RWPE2 (cell line): ENCODE measurements around the gene BTG4.
A peak's percentile ranks its signal among the peaks of the same experiment; 100 is the strongest.

Source experiments
- ATAC-seq: fragments of 200-7000 bp; cut with Tn5 transposase; 3 replicates; pipeline ENCODE4 v1.9.1; 2021; ENCODE audit warnings: low read depth
- DNase-seq: peaks from one replicate; pipeline ENCODE4 v3.0.0-alpha.2; 2020; ENCODE audit warnings: low spot score
- H3K27ac ChIP-seq: fragments of 450-650 bp; 2 replicates; pipeline ENCODE4 v1.5.1; 2017; ENCODE audit warnings: mild to moderate bottlenecking; ENCODE audit not compliant: poor library complexity, severe bottlenecking
- H3K27me3 ChIP-seq: fragments of 250-450 bp; sonication (Bioruptor Pico); 2 replicates; pipeline ENCODE4 v1.5.1; 2021; ENCODE audit warnings: mild to moderate bottlenecking, moderate library complexity; ENCODE audit not compliant: insufficient read depth, poor library complexity, severe bottlenecking
- H3K36me3 ChIP-seq: fragments of 250-450 bp; sonication (Bioruptor Pico); 2 replicates; pipeline ENCODE4 v1.5.1; 2020; ENCODE audit warnings: low read depth, mild to moderate bottlenecking, moderate library complexity
- H3K4me1 ChIP-seq: fragments of 250-450 bp; sonication (Bioruptor Pico); 2 replicates; pipeline ENCODE4 v1.5.1; 2021; ENCODE audit warnings: mild to moderate bottlenecking, moderate library complexity; ENCODE audit not compliant: insufficient read depth, poor library complexity, severe bottlenecking
- H3K4me3 ChIP-seq: fragments of 250-450 bp; sonication (Bioruptor Pico); 2 replicates; pipeline ENCODE4 v1.5.1; 2021; ENCODE audit warnings: mild to moderate bottlenecking, moderate library complexity; ENCODE audit not compliant: severe bottlenecking
- H3K9me3 ChIP-seq: fragments of 250-450 bp; sonication (Bioruptor Pico); 2 replicates; pipeline ENCODE4 v1.5.1; 2021; ENCODE audit warnings: mild to moderate bottlenecking, moderate library complexity; ENCODE audit not compliant: severe bottlenecking
- TF ChIP-seq, protein P1 (sequence below): fragments of 450-650 bp; IDR thresholded peaks from one replicate; pipeline ENCODE4 v1.5.1; 2017; ENCODE audit warnings: mild to moderate bottlenecking, moderate library complexity; ENCODE audit not compliant: poor library complexity, severe bottlenecking

The BTG4 gene

DNA sequence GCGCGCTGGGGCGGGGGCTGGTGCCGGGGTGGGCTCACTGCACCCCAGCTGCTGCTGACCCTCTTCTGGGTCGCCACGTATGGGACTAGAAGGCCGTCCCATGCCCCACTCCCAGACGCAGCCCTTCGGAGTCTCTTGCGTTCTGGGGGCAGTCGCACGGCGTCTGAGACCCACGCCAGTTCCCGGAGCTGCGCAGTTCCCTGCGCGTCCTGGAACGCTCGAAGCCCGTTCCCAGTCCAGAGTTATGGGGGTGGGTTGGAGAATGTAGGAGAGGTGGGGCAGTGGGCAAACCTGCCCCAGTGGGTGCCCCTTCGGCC is 28.7 kb upstream of the BTG4 start:
- Histone ChIP-seq H3K4me3 (peak overlapping the region; percentile 29), H3K4me1 (peaks cover 3% of the 10 kb centered on the region), H3K27ac (no peak overlapping the region), H3K36me3 (no peaks in the 10 kb centered on the region), H3K27me3 (no peaks in the 10 kb centered on the region), H3K9me3 (no peaks in the 10 kb centered on the region)
- DNase-seq, result no peak
- ATAC-seq, result no peak
- TF ChIP-seq, protein P1, sequence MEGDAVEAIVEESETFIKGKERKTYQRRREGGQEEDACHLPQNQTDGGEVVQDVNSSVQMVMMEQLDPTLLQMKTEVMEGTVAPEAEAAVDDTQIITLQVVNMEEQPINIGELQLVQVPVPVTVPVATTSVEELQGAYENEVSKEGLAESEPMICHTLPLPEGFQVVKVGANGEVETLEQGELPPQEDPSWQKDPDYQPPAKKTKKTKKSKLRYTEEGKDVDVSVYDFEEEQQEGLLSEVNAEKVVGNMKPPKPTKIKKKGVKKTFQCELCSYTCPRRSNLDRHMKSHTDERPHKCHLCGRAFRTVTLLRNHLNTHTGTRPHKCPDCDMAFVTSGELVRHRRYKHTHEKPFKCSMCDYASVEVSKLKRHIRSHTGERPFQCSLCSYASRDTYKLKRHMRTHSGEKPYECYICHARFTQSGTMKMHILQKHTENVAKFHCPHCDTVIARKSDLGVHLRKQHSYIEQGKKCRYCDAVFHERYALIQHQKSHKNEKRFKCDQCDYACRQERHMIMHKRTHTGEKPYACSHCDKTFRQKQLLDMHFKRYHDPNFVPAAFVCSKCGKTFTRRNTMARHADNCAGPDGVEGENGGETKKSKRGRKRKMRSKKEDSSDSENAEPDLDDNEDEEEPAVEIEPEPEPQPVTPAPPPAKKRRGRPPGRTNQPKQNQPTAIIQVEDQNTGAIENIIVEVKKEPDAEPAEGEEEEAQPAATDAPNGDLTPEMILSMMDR, result no peak

DNA sequence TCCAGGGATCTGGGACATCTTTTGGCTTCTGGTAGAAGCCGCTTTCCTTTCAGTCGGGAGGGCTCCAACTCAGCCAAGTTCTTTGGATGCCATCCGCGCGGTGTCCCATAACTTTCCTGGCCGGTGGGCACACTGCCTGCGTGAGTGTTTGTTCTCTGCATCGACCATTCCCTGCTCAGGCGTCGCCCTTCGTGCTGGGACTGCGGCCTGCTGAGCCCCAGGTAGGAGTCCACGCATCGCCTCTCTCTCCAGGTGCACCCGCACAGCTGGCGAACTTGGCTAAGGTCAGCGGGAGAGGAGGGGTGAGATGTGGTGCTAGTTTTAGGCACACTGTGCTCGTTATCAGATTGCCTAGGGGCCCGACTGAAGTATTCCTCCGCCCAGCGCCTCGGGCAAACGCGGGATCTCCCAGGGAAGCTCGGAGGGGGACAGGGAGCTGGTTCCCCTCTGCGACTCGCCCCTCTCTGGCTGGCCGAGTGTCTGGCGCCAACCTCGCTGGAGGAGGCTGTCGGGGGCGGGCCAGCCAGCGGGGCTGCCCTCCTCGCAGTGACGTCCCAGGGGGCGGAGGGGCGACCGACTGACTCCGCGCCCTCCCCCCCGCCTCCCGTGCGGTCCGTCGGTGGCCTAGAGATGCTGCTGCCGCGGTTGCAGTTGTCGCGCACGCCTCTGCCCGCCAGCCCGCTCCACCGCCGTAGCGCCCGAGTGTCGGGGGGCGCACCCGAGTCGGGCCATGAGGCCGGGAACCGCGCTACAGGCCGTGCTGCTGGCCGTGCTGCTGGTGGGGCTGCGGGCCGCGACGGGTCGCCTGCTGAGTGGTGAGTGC is 28.1 kb upstream of the BTG4 start, which contains the start of gene LAYN:
TSS of gene LAYN (plus strand) at position 607 of the 823 bp plus-strand sequence. CDS start at position 731, 124 bp downstream.
- no peak for DNase-seq
- no peaks in the 10 kb centered on the region for H3K27me3 ChIP-seq

DNA sequence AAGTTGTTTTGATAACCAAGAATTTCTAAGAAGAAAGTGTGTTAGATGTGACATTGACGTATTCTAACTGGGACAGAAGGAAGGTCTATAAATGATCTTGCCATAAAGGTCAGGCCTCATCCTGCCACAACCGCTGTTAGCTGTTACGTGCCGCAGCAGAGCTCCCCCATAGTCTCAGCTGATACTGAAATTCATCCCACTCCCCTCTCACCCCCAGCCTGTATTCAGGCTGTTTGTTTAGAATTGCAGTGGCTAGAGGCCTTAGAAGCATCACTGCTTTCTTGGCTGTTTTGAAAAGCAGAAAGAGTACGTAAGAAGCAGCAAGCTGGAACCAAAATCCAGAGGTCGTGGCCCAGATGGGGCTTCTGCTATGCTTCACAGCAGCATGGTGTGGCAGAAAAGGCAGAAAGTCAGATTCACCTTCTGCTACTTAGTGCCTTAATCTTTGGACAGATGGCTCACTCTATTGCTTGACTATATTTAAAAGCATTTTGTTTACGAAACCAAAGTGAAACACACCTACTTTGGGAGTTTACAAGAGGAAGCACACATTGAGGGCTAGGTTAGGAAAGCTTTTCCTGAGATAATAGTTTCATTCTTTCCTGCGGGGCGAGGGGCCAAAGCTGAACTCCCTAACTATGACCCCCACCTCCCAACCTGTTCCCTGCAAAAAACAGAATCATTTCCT is 27.4 kb upstream of the BTG4 start:
- Histone ChIP-seq H3K27me3 (no peaks in the 10 kb centered on the region), H3K4me3 (no peak overlapping the region), H3K4me1 (peaks cover 3% of the 10 kb centered on the region), H3K27ac (no peak overlapping the region), H3K9me3 (no peaks in the 10 kb centered on the region), H3K36me3 (no peaks in the 10 kb centered on the region)
- no peak for ATAC-seq
- no peak for DNase-seq
- TF ChIP-seq, protein P1, result no peak

More for the DNA sequence above, 28.1 kb upstream of the BTG4 start, which contains the start of gene LAYN:
- Histone ChIP-seq H3K36me3 (no peaks in the 10 kb centered on the region), H3K27ac (no peak within 1 kb of the TSS), H3K4me1 (peaks cover 3% of the 10 kb centered on the region), H3K9me3 (no peaks in the 10 kb centered on the region), H3K4me3 (peak within 1 kb of the TSS; percentile 29)
- TF ChIP-seq, protein P1, result no peak
- ATAC-seq, result peak; percentile 55

DNA sequence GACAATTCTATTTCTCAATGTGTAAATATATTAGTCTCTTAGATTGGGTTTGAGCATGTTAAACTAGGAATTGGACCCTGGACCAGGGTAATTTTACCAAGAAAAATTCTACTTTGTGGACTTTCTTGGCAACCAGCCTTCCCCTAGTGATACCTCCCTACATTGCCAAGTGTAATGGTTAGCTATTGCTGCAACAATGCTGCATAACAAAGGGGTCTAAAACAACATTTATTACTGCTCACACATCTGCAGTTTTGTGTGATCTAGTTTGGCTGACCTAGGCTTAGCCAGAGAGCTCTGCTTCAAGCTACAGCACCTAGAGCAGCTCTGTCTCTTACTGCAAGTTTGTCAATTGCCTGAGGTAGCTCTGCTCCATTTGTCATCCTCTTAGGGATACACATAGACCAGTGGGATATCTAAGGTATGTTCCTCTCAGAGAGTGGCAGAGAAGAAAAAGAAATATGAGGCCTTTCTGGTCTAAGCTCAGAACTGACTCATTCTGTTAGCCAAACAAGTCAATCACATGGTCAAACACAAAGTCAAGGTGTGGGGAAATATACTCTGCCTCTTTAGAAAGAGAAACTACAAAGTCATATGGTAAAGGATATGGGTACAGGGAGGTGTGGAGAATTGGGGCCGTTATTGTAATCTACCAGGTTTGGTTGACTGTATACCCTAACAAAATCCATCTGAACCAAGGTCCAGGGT is 26.4 kb upstream of the BTG4 start:
- H3K36me3 ChIP-seq, result no peaks in the 10 kb centered on the region
- TF ChIP-seq, protein P1, result no peak
- no peak overlapping the region for H3K4me3 ChIP-seq
- ATAC-seq (peak; percentile 69), DNase-seq (no peak)
- H3K27ac ChIP-seq, result no peak overlapping the region
- no peaks in the 10 kb centered on the region for H3K27me3 ChIP-seq
- peaks cover 3% of the 10 kb centered on the region for H3K4me1 ChIP-seq
- H3K9me3 ChIP-seq, result no peaks in the 10 kb centered on the region
